Adipocyte (in vitro differentiated cells): ENCODE data around the gene CCDC8.
A peak's percentile ranks its signal among the peaks of the same experiment; 100 is the strongest.
"Not testable (repeated sequence)": the region's sequence is repeated elsewhere in the genome, so short reads cannot be mapped to it uniquely, and the experiment has no call there.

Experiments
- DNase-seq: peaks from one replicate; pipeline ENCODE4 v3.0.0-alpha.2; 2015; ENCODE audit warnings: low read depth
- H3K27me3 ChIP-seq: replicated peaks from 2 replicates; pipeline ENCODE4 v1.7.0; 2013; ENCODE audit warnings: mild to moderate bottlenecking, low read length, moderate library complexity; ENCODE audit not compliant: control insufficient read depth, insufficient read depth
- H3K36me3 ChIP-seq: 2 replicates; pipeline ENCODE4 v1.7.0; 2013; ENCODE audit warnings: low read length, mild to moderate bottlenecking, moderate library complexity; ENCODE audit not compliant: control insufficient read depth, insufficient read depth, severe bottlenecking
- H3K4me1 ChIP-seq: 2 replicates; pipeline ENCODE4 v1.7.0; 2013; ENCODE audit warnings: mild to moderate bottlenecking, low read length, moderate library complexity; ENCODE audit not compliant: control insufficient read depth, insufficient read depth
- H3K4me3 ChIP-seq: 2 replicates; pipeline ENCODE4 v1.7.0; 2013; ENCODE audit warnings: mild to moderate bottlenecking, low read length, moderate library complexity
- H3K9ac ChIP-seq: 2 replicates; pipeline ENCODE4 v1.7.0; 2013; ENCODE audit warnings: mild to moderate bottlenecking, low read length, moderate library complexity
- H3K9me3 ChIP-seq: 2 replicates; pipeline ENCODE4 v1.7.0; 2013; ENCODE audit warnings: mild to moderate bottlenecking, low read length, moderate library complexity; ENCODE audit not compliant: control insufficient read depth

Gene CCDC8

GRCh38 chr19:46397801-46398479, 15.4 kb downstream of the CCDC8 start:
- H3K4me1 ChIP-seq: peaks cover 11% of the 10 kb centered on the region
- H3K4me3 ChIP-seq, H3K9me3 ChIP-seq, DNase-seq, H3K27me3 ChIP-seq, H3K36me3 ChIP-seq, H3K9ac ChIP-seq: not testable (repeated sequence)

- H3K4me1 ChIP-seq: peaks cover 34% of the 10 kb centered on the region
- no peaks in the 10 kb centered on the region for H3K9me3 ChIP-seq
- DNase-seq: no peak
- H3K9ac ChIP-seq: peak overlapping the region; percentile 11
- no peaks in the 10 kb centered on the region for H3K27me3 ChIP-seq
- peaks cover 15% of the 10 kb centered on the region for H3K36me3 ChIP-seq
- H3K4me3 ChIP-seq: no peak overlapping the region
Observed at GRCh38 chr19:46394402-46394797, 19.0 kb downstream of the CCDC8 start.

- H3K4me1 ChIP-seq: peaks cover 34% of the 10 kb centered on the region
- no peak for DNase-seq
- no peaks in the 10 kb centered on the region for H3K9me3 ChIP-seq
- no peaks in the 10 kb centered on the region for H3K27me3 ChIP-seq
- H3K36me3 ChIP-seq: peaks cover 22% of the 10 kb centered on the region
- peak overlapping the region; percentile 81 for H3K9ac ChIP-seq
- no peak overlapping the region for H3K4me3 ChIP-seq
Observed at GRCh38 chr19:46393456-46394401, 19.6 kb downstream of the CCDC8 start.

- peaks cover 31% of the 10 kb centered on the region for H3K36me3 ChIP-seq
- H3K9me3 ChIP-seq: no peaks in the 10 kb centered on the region
- H3K9ac ChIP-seq: peak overlapping the region; percentile 81
Observed at GRCh38 chr19:46392837-46393236, 20.5 kb downstream of the CCDC8 start.

GRCh38 chr19:46392252-46392801, 21.0 kb downstream of the CCDC8 start:
- peak; percentile 81 for DNase-seq
- H3K4me1 ChIP-seq: peaks cover 34% of the 10 kb centered on the region

More at GRCh38 chr19:46392837-46393236, 20.5 kb downstream of the CCDC8 start:
- H3K4me1 ChIP-seq: peaks cover 34% of the 10 kb centered on the region
- H3K4me3 ChIP-seq: peak overlapping the region; percentile 20
- H3K27me3 ChIP-seq: no peaks in the 10 kb centered on the region
- DNase-seq: no peak

GRCh38 chr19:46391296-46392251, 21.8 kb downstream of the CCDC8 start:
- peaks cover 34% of the 10 kb centered on the region for H3K4me1 ChIP-seq
- peak overlapping the region; percentile 81 for H3K9ac ChIP-seq
- no peaks in the 10 kb centered on the region for H3K27me3 ChIP-seq
- H3K4me3 ChIP-seq: peak overlapping the region; percentile 64
- H3K9me3 ChIP-seq: no peaks in the 10 kb centered on the region
- DNase-seq: no peak
- H3K36me3 ChIP-seq: peaks cover 42% of the 10 kb centered on the region

More at GRCh38 chr19:46392252-46392801, 21.0 kb downstream of the CCDC8 start:
- no peaks in the 10 kb centered on the region for H3K9me3 ChIP-seq
- peak overlapping the region; percentile 64 for H3K4me3 ChIP-seq
- peaks cover 36% of the 10 kb centered on the region for H3K36me3 ChIP-seq
- no peaks in the 10 kb centered on the region for H3K27me3 ChIP-seq
- H3K9ac ChIP-seq: peak overlapping the region; percentile 81

- Histone ChIP-seq H3K9ac (peak overlapping the region; percentile 81), H3K36me3 (peaks cover 44% of the 10 kb centered on the region), H3K9me3 (no peaks in the 10 kb centered on the region), H3K27me3 (no peaks in the 10 kb centered on the region), H3K4me3 (peak overlapping the region; percentile 64), H3K4me1 (peaks cover 33% of the 10 kb centered on the region)
- no peak for DNase-seq
Observed at GRCh38 chr19:46390866-46391265, 22.5 kb downstream of the CCDC8 start.

GRCh38 chr19:46390121-46390858, 23.1 kb downstream of the CCDC8 start:
- no peak for DNase-seq
- peaks cover 45% of the 10 kb centered on the region for H3K36me3 ChIP-seq
- H3K9ac ChIP-seq: peak overlapping the region; percentile 81
- no peaks in the 10 kb centered on the region for H3K27me3 ChIP-seq
- H3K4me3 ChIP-seq: no peak overlapping the region
- no peaks in the 10 kb centered on the region for H3K9me3 ChIP-seq
- peaks cover 31% of the 10 kb centered on the region for H3K4me1 ChIP-seq

- DNase-seq: no peak
- H3K27me3 ChIP-seq: no peaks in the 10 kb centered on the region
- H3K9me3 ChIP-seq: no peaks in the 10 kb centered on the region
- peaks cover 28% of the 10 kb centered on the region for H3K4me1 ChIP-seq
- no peak overlapping the region for H3K4me3 ChIP-seq
- H3K36me3 ChIP-seq: peaks cover 61% of the 10 kb centered on the region
- no peak overlapping the region for H3K9ac ChIP-seq
Observed at GRCh38 chr19:46388311-46389095, 24.9 kb downstream of the CCDC8 start.
